ENCODE data around the gene EP400.
A peak's percentile ranks its signal among the peaks of the same experiment; 100 is the strongest.
"Not testable (repeated sequence)": the region's sequence is repeated elsewhere in the genome, so short reads cannot be mapped to it uniquely, and the experiment has no call there.

EP400 gene

GRCh38 chr12:132049876-132050275 lies 100.1 kb downstream of the EP400 start:
- Mint-ChIP-seq H3K9me3 (no peaks in the 10 kb centered on the region), H3K27ac (no peak overlapping the region), H3K4me3 (no peak overlapping the region), H3K4me1 (no peaks in the 10 kb centered on the region), H3K36me3 (peaks cover 64% of the 10 kb centered on the region), H3K27me3 (no peaks in the 10 kb centered on the region)
- DNase-seq: no peak
- CTCF ChIA-PET: no interaction called here

GRCh38 chr12:132051718-132052117 lies 102.0 kb downstream of the EP400 start:
- H3K9me3 Mint-ChIP-seq, H3K27ac Mint-ChIP-seq, DNase-seq, H3K4me1 Mint-ChIP-seq, CTCF ChIA-PET, H3K4me3 Mint-ChIP-seq, H3K27me3 Mint-ChIP-seq: not testable (repeated sequence)
- H3K36me3 Mint-ChIP-seq: peaks cover 55% of the 10 kb centered on the region

- Mint-ChIP-seq H3K36me3 (peaks cover 49% of the 10 kb centered on the region), H3K4me1 (no peaks in the 10 kb centered on the region), H3K9me3 (no peaks in the 10 kb centered on the region), H3K4me3 (no peak overlapping the region), H3K27me3 (no peaks in the 10 kb centered on the region), H3K27ac (peak overlapping the region; percentile 33)
- CTCF ChIA-PET: no interaction called here
- DNase-seq: no peak
These were observed 102.6 kb downstream of the EP400 start for GRCh38 chr12:132052196-132052932.

DNA sequence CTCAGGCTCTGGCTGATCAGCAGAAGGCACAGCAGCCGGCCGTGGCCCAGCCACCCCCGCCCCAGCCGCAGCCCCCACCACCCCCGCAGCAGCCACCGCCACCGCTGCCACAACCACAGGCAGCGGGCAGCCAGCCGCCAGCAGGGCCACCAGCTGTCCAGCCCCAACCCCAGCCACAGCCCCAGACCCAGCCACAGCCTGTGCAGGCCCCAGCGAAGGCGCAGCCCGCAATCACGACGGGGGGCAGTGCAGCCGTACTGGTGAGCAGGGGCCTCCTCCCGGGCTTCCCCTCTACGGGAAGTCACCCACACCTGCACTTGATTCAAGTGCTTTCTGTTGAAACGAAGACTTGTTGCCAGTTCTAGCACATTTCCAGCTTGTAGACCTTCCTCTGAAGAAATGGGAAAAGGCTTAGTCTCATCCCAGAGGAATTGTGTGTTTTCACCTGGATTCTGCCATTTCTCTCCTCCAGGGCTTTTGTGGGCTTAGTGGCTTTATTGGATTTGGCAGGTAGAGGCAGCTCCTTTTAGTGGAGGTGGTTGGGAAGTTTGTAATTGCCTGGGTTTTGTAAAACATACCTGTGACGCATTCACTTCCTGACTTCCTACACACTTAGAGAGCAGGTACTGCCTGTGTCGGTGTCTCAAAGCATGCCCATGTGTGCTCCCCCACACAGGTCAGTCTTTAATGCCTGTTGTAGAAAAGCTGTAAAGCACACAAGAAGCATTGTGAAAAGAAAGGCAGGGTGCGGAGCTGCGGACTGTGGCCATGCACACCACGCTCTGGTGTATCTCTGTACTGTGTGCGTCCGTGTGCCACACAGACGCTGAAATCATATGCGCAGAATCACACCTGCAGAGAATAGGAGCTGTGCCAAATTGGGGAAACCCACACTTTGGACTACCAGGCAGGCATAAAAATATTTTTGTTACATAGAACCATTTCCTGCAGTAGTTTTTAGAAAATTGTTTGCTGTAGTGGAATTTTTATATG lies 103.9 kb downstream of the EP400 start:
- H3K36me3 Mint-ChIP-seq: peaks cover 47% of the 10 kb centered on the region

GRCh38 chr12:132054983-132055382 lies 105.2 kb downstream of the EP400 start:
- H3K4me3 Mint-ChIP-seq: no peak overlapping the region
- H3K4me1 Mint-ChIP-seq: no peaks in the 10 kb centered on the region
- H3K27me3 Mint-ChIP-seq: no peaks in the 10 kb centered on the region
- H3K9me3 Mint-ChIP-seq: no peaks in the 10 kb centered on the region
- H3K27ac Mint-ChIP-seq: no peak overlapping the region
- CTCF ChIA-PET: no interaction called here
- DNase-seq: no peak
- H3K36me3 Mint-ChIP-seq: peaks cover 45% of the 10 kb centered on the region

More for the DNA sequence above, 103.9 kb downstream of the EP400 start:
- Mint-ChIP-seq H3K27me3 (no peaks in the 10 kb centered on the region), H3K4me3 (no peak overlapping the region), H3K27ac (no peak overlapping the region), H3K4me1 (no peaks in the 10 kb centered on the region), H3K9me3 (no peaks in the 10 kb centered on the region)
- DNase-seq: no peak
- CTCF ChIA-PET: no interaction called here

DNA sequence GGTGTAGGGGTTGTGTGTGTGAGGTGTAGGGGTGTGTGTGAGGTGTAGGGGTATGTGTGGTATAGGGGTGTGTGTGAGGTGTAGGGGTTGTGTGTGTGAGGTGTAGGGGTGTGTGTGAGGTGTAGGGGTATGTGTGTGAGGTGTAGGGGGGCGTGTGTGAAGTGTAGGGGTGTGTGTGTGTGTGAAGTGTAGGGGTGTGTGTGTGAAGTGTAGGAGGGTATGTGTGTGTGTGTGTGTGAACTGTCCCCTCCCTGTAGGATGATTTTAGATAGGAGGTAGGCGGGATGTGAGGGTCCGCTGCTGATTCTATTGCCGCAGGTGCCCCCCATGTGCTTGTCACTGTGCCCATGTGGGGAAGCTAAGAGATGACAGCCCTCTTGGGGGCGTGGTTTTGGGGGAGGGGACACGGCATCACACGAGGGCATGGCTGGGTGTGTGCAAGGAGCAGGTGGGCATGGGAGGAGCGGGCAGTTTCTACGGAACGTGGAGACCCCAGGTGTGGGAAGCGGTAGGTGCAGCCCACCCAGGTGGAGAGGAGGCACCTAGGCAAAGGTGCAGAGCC lies 105.9 kb downstream of the EP400 start:
- Mint-ChIP-seq H3K27me3 (no peaks in the 10 kb centered on the region), H3K9me3 (no peaks in the 10 kb centered on the region), H3K4me3 (no peak overlapping the region), H3K27ac (no peak overlapping the region), H3K4me1 (no peaks in the 10 kb centered on the region), H3K36me3 (peaks cover 42% of the 10 kb centered on the region)
- no peak for DNase-seq
- CTCF ChIA-PET: no interaction called here

GRCh38 chr12:132056320-132056719 lies 106.6 kb downstream of the EP400 start:
- Mint-ChIP-seq H3K27me3 (no peaks in the 10 kb centered on the region), H3K4me3 (no peak overlapping the region), H3K27ac (no peak overlapping the region), H3K4me1 (no peaks in the 10 kb centered on the region), H3K36me3 (peaks cover 43% of the 10 kb centered on the region), H3K9me3 (no peaks in the 10 kb centered on the region)
- DNase-seq: no peak
- CTCF ChIA-PET: no interaction called here

DNA sequence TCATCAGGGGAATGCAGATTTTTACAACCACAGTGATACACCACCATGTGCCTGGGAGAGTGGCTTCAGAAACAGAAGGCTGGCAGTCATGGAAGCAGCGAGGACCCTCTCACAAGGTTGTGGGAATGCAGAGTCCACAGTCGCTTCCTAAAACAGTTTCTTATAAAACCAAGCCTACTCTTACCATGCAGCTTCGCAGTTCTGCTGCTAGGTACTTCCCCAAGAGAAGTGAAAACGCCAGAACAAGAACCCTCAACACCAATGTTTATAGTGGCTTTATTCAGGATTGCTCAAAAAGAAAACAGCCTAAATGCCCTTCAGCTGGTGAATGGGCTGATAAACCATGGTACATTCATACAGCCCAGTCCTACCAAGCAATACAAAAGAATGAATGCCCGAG lies 107.2 kb downstream of the EP400 start:
- Mint-ChIP-seq H3K4me3 (no peak overlapping the region), H3K27ac (no peak overlapping the region), H3K36me3 (peaks cover 46% of the 10 kb centered on the region), H3K4me1 (no peaks in the 10 kb centered on the region), H3K9me3 (no peaks in the 10 kb centered on the region), H3K27me3 (no peaks in the 10 kb centered on the region)
- CTCF ChIA-PET: no interaction called here
- no peak for DNase-seq

DNA sequence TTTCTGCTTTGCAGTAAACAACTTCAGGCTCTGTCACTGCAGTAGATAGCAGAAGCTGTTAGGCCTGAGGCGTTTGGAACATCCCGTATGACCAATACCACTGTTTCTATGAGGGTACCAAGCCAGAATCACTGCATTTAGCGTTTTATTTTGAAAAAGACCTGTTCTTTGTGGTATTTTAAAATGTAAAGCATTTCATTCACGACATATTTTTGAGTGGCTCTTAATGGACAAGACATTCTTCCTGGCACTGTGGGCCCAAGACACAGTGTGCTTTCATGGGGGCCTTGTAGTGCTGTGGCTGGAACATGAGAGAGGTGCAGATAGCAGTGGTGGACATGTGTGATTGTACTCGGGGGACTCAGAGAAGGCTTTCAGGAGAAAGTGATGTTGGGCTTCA lies 107.9 kb downstream of the EP400 start:
- Mint-ChIP-seq H3K4me1 (no peaks in the 10 kb centered on the region), H3K4me3 (no peak overlapping the region), H3K36me3 (peaks cover 44% of the 10 kb centered on the region), H3K9me3 (no peaks in the 10 kb centered on the region), H3K27me3 (no peaks in the 10 kb centered on the region), H3K27ac (no peak overlapping the region)
- CTCF ChIA-PET: no interaction called here
- DNase-seq: no peak

DNA sequence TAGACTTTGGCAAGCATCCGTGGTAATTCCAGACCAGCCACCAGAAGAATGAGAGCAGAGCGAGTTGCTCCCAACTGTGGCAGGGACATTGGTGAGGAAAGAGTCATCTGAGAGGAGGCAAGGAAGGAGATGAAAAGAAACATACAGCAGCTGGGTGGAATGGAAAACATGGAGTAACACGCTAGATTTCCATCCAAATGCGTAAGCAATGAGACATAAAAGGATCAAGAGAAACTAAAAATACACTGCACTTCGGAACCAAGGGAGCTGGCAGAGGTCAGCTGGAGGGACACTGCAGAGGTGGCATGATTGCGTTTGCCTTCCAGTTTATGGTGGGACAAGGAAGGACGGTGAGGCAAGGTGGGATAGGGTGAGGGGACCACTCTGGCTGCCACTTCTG lies 111.5 kb downstream of the EP400 start:
- H3K27me3 Mint-ChIP-seq: no peaks in the 10 kb centered on the region
- no peak overlapping the region for H3K27ac Mint-ChIP-seq
- no peak overlapping the region for H3K4me3 Mint-ChIP-seq
- CTCF ChIA-PET: no interaction called here
- peaks cover 42% of the 10 kb centered on the region for H3K36me3 Mint-ChIP-seq
- no peaks in the 10 kb centered on the region for H3K9me3 Mint-ChIP-seq
- DNase-seq: no peak
- H3K4me1 Mint-ChIP-seq: peaks cover 20% of the 10 kb centered on the region

DNA sequence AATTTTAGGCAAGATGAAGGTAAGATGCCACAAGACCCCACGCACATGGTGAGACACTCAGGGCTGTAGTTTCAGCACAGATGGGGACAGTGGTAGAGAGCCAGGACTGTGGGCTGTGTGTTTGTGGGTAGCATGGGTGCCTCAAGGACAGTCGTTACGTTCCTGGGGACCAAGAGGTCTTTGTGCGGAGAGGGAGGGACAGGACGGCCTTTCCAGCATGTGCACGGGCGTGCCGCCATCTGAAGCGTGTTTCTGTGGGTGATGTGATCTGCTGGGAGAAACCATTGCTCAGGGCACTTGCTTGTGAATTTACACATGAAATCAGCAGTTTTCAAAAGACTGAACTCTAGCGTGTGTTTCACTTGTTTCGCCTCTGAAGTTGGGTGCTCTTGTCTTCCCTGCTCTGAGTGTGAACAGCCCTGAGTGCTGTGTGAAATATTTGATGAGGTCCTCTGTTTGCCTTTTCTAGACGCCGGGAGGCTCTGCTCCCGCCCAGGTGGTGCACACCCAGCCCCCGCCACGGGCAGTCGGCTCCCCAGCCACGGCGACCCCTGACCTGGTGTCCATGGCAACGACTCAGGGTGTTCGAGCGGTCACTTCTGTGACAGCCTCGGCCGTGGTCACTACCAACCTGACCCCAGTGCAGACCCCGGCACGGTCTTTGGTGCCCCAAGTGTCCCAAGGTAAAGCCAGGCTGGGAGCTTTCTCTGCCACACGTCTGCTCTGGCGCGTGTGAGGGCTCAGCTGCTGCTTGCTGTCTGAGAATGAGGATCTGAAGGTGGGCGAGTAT lies 112.1 kb downstream of the EP400 start:
- Mint-ChIP-seq H3K4me3 (no peak overlapping the region), H3K27ac (no peak overlapping the region), H3K36me3 (peaks cover 47% of the 10 kb centered on the region), H3K27me3 (no peaks in the 10 kb centered on the region), H3K4me1 (peaks cover 26% of the 10 kb centered on the region), H3K9me3 (no peaks in the 10 kb centered on the region)
- DNase-seq: no peak
- CTCF ChIA-PET: no interaction called here

DNA sequence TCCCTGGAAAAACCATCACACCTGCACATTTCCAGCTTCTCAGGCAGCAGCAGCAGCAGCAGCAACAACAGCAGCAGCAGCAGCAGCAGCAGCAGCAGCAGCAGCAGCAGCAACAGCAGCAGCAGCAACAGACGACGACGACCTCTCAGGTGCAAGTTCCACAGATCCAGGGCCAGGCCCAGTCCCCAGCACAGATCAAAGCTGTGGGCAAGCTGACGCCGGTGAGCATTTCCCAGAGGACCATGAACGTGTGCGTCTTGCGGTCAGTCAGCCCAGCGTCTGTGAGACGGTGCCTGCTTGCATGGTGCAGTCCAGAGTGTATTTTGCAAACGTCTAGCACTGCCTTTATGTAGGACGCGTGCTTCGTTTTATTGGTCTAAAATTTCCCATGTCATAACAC lies 112.7 kb downstream of the EP400 start:
- H3K4me3 Mint-ChIP-seq: no peak overlapping the region
- no peaks in the 10 kb centered on the region for H3K9me3 Mint-ChIP-seq
- peaks cover 50% of the 10 kb centered on the region for H3K36me3 Mint-ChIP-seq
- no peak for DNase-seq
- H3K27ac Mint-ChIP-seq: no peak overlapping the region
- CTCF ChIA-PET: no interaction called here
- H3K27me3 Mint-ChIP-seq: no peaks in the 10 kb centered on the region
- peaks cover 30% of the 10 kb centered on the region for H3K4me1 Mint-ChIP-seq

DNA sequence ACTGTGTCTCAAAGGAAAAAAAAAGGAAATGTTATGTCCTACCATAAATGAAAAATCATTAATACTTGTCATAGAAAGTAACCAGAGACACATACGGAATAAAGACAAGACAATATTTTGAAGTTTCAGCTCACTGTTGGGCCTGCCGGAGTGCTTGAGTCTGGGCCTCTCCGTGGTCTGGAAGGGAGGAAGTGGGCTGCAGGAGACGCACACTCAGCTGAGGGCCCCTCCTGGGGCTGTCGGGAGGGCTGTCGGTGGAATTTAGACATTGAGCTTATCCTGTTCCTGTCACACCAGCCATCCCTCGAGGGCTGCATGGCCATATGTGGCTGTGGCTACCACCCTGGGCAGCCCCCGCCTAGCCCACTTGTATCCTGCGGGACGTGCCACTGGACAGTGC lies 113.7 kb downstream of the EP400 start:
- no peaks in the 10 kb centered on the region for H3K27me3 Mint-ChIP-seq
- H3K4me1 Mint-ChIP-seq: peaks cover 30% of the 10 kb centered on the region
- no peaks in the 10 kb centered on the region for H3K9me3 Mint-ChIP-seq
- peaks cover 48% of the 10 kb centered on the region for H3K36me3 Mint-ChIP-seq
- no peak for DNase-seq
- no peak overlapping the region for H3K27ac Mint-ChIP-seq
- CTCF ChIA-PET: no interaction called here
- H3K4me3 Mint-ChIP-seq: no peak overlapping the region

GRCh38 chr12:132064631-132065030 lies 114.9 kb downstream of the EP400 start:
- H3K27ac Mint-ChIP-seq: no peak overlapping the region

More at GRCh38 chr12:132064631-132065030, 114.9 kb downstream of the EP400 start:
- CTCF ChIA-PET: no interaction called here
- H3K36me3 Mint-ChIP-seq: peaks cover 51% of the 10 kb centered on the region
- peaks cover 30% of the 10 kb centered on the region for H3K4me1 Mint-ChIP-seq
- no peaks in the 10 kb centered on the region for H3K27me3 Mint-ChIP-seq
- no peak for DNase-seq
- no peaks in the 10 kb centered on the region for H3K9me3 Mint-ChIP-seq
- no peak overlapping the region for H3K4me3 Mint-ChIP-seq
